Endothelial cell of umbilical vein (primary cell): Measurements from ENCODE around the gene RPS8.

Experiments used
- CTCF ChIP-seq, 2 donors: IDR thresholded peaks; 1 replicate in 1 of 2; 2 replicates in 1 of 2; pipeline ENCODE4 v1.5.1; 2011; ENCODE audit warnings: low read length in 2 of 2, mild to moderate bottlenecking in 2 of 2, moderate library complexity in 2 of 2, control low read depth in 1 of 2, inconsistent platforms in 1 of 2, low read depth in 1 of 2; ENCODE audit not compliant: insufficient read depth in 1 of 2; ENCODE audit errors: extremely low read depth in 1 of 2
- MYC ChIP-seq: IDR thresholded peaks from one replicate; pipeline ENCODE4 v1.6.1; 2011; ENCODE audit warnings: mild to moderate bottlenecking, low read depth, low read length
- POLR2A ChIP-seq: IDR thresholded peaks from 2 replicates; pipeline ENCODE4 v1.6.1; 2012; ENCODE audit warnings: low read depth, mild to moderate bottlenecking, control low read depth, low read length
- POLR2AphosphoS5 ChIP-seq: IDR thresholded peaks from 2 replicates; pipeline ENCODE4 v1.6.1; 2012; ENCODE audit warnings: low read depth, mild to moderate bottlenecking, control low read depth, low read length, moderate library complexity; ENCODE audit not compliant: insufficient read depth

GRCh38 chr1:44822981-44823451, 47.7 kb downstream of the RPS8 start:
- TF ChIP-seq CTCF (IDR thresholded peaks at IDR 0.05; ENCODE audit: extremely low read depth in 1 of 2, insufficient read depth in 1 of 2, low read depth in 1 of 2, low read length in 2 of 2), result no peak
- no peak for TF ChIP-seq POLR2A
- TF ChIP-seq POLR2AphosphoS5, result no peak
- no peak for TF ChIP-seq MYC
